HEK293 (cell line): ENCODE results near the gene PDE4B.
"Not testable (repeated sequence)": the region's sequence is repeated elsewhere in the genome, so short reads cannot be mapped to it uniquely, and the experiment has no call there.

Experiments
- CTCF ChIA-PET: fragments of 350-600 bp; formaldehyde crosslinking; extraction: SDS; loops from one replicate; lab custom pipeline; 2021; ENCODE audit warnings: antibody characterized with exemption; lab: Yijun Ruan, JAX
- POLR2A ChIA-PET: fragments of 300-600 bp; formaldehyde crosslinking; extraction: SDS; loops from one replicate; lab custom pipeline; 2020; ENCODE audit warnings: antibody characterized with exemption, inconsistent platforms; lab: Yijun Ruan, JAX
- H3K27ac ChIP-seq: fragments of 200-500 bp; sonication (Bioruptor generic); 2 replicates; pipeline ENCODE4 v1.5.1; 2014; ENCODE audit warnings: low read depth, low read length, control low read depth, inconsistent platforms; ENCODE audit errors: extremely low read depth
- H3K36me3 ChIP-seq, 2 experiments: fragments of 200-500 bp in 1 of 2; sonication (Bioruptor generic) in 1 of 2; 1 replicate in 1 of 2; 2 replicates in 1 of 2; pipeline ENCODE4 v1.5.1; 2014 to 2017; ENCODE audit warnings: inconsistent platforms in 2 of 2, low read length in 2 of 2; ENCODE audit not compliant: control insufficient read depth in 2 of 2, insufficient read depth in 1 of 2
- H3K4me1 ChIP-seq: fragments of 200-500 bp; sonication (Bioruptor generic); 2 replicates; pipeline ENCODE4 v1.5.1; 2014; ENCODE audit warnings: mild to moderate bottlenecking, low read length, inconsistent platforms; ENCODE audit not compliant: control insufficient read depth, insufficient read depth
- H3K4me3 ChIP-seq: 2 replicates; pipeline ENCODE4 v1.5.1; 2011; ENCODE audit warnings: low read depth, mild to moderate bottlenecking, control low read depth, low read length, moderate library complexity
- H3K9me3 ChIP-seq: fragments of 200-500 bp; sonication (Bioruptor generic); 2 replicates; pipeline ENCODE4 v1.5.1; 2014; ENCODE audit warnings: low read depth, low read length, inconsistent platforms; ENCODE audit not compliant: control insufficient read depth, insufficient read depth
- BCL6B ChIP-seq: fragments of 450-650 bp; formaldehyde crosslinking; IDR thresholded peaks from 2 replicates; pipeline ENCODE4 v1.5.1; 2017; ENCODE audit warnings: missing biosample characterization, missing genetic modification characterization
- EGR2 ChIP-seq: fragments of 450-650 bp; formaldehyde crosslinking; IDR thresholded peaks from 2 replicates; pipeline ENCODE4 v1.5.1; 2016; ENCODE audit warnings: low read depth, missing biosample characterization, missing genetic modification characterization
- GLI4 ChIP-seq: fragments of 450-650 bp; formaldehyde crosslinking; IDR thresholded peaks from 2 replicates; pipeline ENCODE4 v1.5.1; 2016; ENCODE audit warnings: missing biosample characterization, missing genetic modification characterization
- GLIS1 ChIP-seq: fragments of 450-650 bp; formaldehyde crosslinking; IDR thresholded peaks from 2 replicates; pipeline ENCODE4 v1.5.1; 2016; ENCODE audit warnings: missing biosample characterization, missing genetic modification characterization
- MEIS1 ChIP-seq: sonication (generic); formaldehyde crosslinking; IDR thresholded peaks from 2 replicates; pipeline ENCODE4 v1.8.1; 2022; ENCODE audit warnings: missing genetic modification reagents, mild to moderate bottlenecking, borderline replicate concordance
- PRDM6 ChIP-seq: fragments of 450-650 bp; formaldehyde crosslinking; IDR thresholded peaks from 2 replicates; pipeline ENCODE4 v1.5.1; 2017; ENCODE audit warnings: missing biosample characterization, missing genetic modification characterization
- SALL2 ChIP-seq: fragments of 450-650 bp; formaldehyde crosslinking; IDR thresholded peaks from 2 replicates; pipeline ENCODE4 v1.5.0; 2017; ENCODE audit warnings: missing biosample characterization, mild to moderate bottlenecking, missing genetic modification characterization, borderline replicate concordance
- ZFHX2 ChIP-seq: fragments of 450-650 bp; formaldehyde crosslinking; conservative IDR thresholded peaks from 2 replicates; pipeline ENCODE4 v1.5.1; 2016; ENCODE audit warnings: missing biosample characterization, missing genetic modification characterization
- ZNF184 ChIP-seq: fragments of 450-650 bp; IDR thresholded peaks from 2 replicates; pipeline ENCODE4 v1.5.1; 2018; ENCODE audit warnings: missing biosample characterization, mild to moderate bottlenecking, missing genetic modification characterization
- ZNF266 ChIP-seq: fragments of 450-650 bp; formaldehyde crosslinking; IDR thresholded peaks from 2 replicates; pipeline ENCODE4 v1.5.1; 2016; ENCODE audit warnings: missing biosample characterization, missing genetic modification characterization, low read depth
- ZNF366 ChIP-seq: fragments of 450-650 bp; formaldehyde crosslinking; conservative IDR thresholded peaks from 2 replicates; pipeline ENCODE4 v1.5.1; 2016; ENCODE audit warnings: missing biosample characterization, missing genetic modification characterization
- ZNF394 ChIP-seq: fragments of 450-650 bp; formaldehyde crosslinking; IDR thresholded peaks from 2 replicates; pipeline ENCODE4 v1.5.1; 2016; ENCODE audit warnings: missing biosample characterization, missing genetic modification characterization, mild to moderate bottlenecking, moderate library complexity, borderline replicate concordance
- ZNF518A ChIP-seq: fragments of 450-650 bp; formaldehyde crosslinking; conservative IDR thresholded peaks from 2 replicates; pipeline ENCODE4 v1.5.1; 2016; ENCODE audit warnings: low read depth, missing biosample characterization, missing genetic modification characterization
- ZNF521 ChIP-seq: fragments of 450-650 bp; formaldehyde crosslinking; IDR thresholded peaks from 2 replicates; pipeline ENCODE4 v1.5.1; 2017; ENCODE audit warnings: missing biosample characterization, mild to moderate bottlenecking, missing genetic modification characterization
- ZNF558 ChIP-seq: fragments of 450-650 bp; formaldehyde crosslinking; IDR thresholded peaks from 2 replicates; pipeline ENCODE4 v1.5.1; 2016; ENCODE audit warnings: missing biosample characterization, missing genetic modification characterization
- ZNF660 ChIP-seq: fragments of 450-650 bp; IDR thresholded peaks from 2 replicates; pipeline ENCODE4 v1.5.1; 2018; ENCODE audit warnings: missing biosample characterization, mild to moderate bottlenecking, missing genetic modification characterization
- ZNF747 ChIP-seq: fragments of 450-650 bp; formaldehyde crosslinking; IDR thresholded peaks from 2 replicates; pipeline ENCODE4 v1.5.1; 2016; ENCODE audit warnings: missing biosample characterization, missing genetic modification characterization
- ZNF768 ChIP-seq: fragments of 450-650 bp; formaldehyde crosslinking; IDR thresholded peaks from 2 replicates; pipeline ENCODE4 v1.5.1; 2018; ENCODE audit warnings: missing biosample characterization, mild to moderate bottlenecking, missing genetic modification characterization

The PDE4B gene

GRCh38 chr1:66003690-66004089, 211.0 kb downstream of the PDE4B start:
- Histone ChIP-seq H3K9me3 (no peaks in the 10 kb centered on the region), H3K4me1 (no peaks in the 10 kb centered on the region), H3K4me3 (no peak overlapping the region), H3K36me3 (no peaks in the 10 kb centered on the region), H3K27ac (no peak overlapping the region)
- CTCF ChIA-PET, result no interaction called here
- TF ChIP-seq ZNF266 (tag by site-specific recombination) (no peak), ZNF521 (tag by site-specific recombination) (no peak), SALL2 (tag by site-specific recombination) (no peak), ZNF518A (tag by site-specific recombination) (no peak)
- POLR2A ChIA-PET, result no interaction called here

- POLR2A ChIA-PET, result not testable (repeated sequence)
- TF ChIP-seq EGR2 (tag by site-specific recombination) (peak; percentile 65), GLIS1 (tag by site-specific recombination) (peak; percentile 24; the same call in 1 of the 2 replicates), ZFHX2 (tag by site-specific recombination) (peak; percentile 46)
- CTCF ChIA-PET, result interaction anchor here (0.7 kb wide), 1 partner anchor 235 kb away, joined by 4 read pairs; no protein-coding TSS in a partner anchor
Observed at GRCh38 chr1:66006534-66006933, 213.8 kb downstream of the PDE4B start.

GRCh38 chr1:66012106-66012784, 219.6 kb downstream of the PDE4B start:
- ChIA-PET CTCF (no interaction called here), POLR2A (no interaction called here)
- Histone ChIP-seq H3K4me1 (no peaks in the 10 kb centered on the region), H3K27ac (no peak overlapping the region), H3K4me3 (no peak overlapping the region), H3K36me3 (no peaks in the 10 kb centered on the region), H3K9me3 (no peaks in the 10 kb centered on the region)
- 0 out of 2 replicates have a peak, but pooled peaks have one; percentile 7 for TF ChIP-seq PRDM6
- TF ChIP-seq MEIS1 (CRISPR knock-in tag), result no peak

More at GRCh38 chr1:66006534-66006933, 213.8 kb downstream of the PDE4B start:
- H3K4me3 ChIP-seq, H3K27ac ChIP-seq, H3K9me3 ChIP-seq, H3K4me1 ChIP-seq, H3K36me3 ChIP-seq: not testable (repeated sequence)

GRCh38 chr1:66013371-66013770, 220.7 kb downstream of the PDE4B start:
- ChIA-PET POLR2A (no interaction called here), CTCF (no interaction called here)
- Histone ChIP-seq H3K9me3 (no peaks in the 10 kb centered on the region), H3K4me3 (no peak overlapping the region), H3K27ac (no peak overlapping the region), H3K4me1 (no peaks in the 10 kb centered on the region), H3K36me3 (no peaks in the 10 kb centered on the region)
- TF ChIP-seq ZNF366 (tag by site-specific recombination), result no peak
- no peak for TF ChIP-seq GLI4
- TF ChIP-seq ZNF558 (tag by site-specific recombination), result no peak
- TF ChIP-seq ZNF768 (tag by site-specific recombination), result no peak
- no peak for TF ChIP-seq ZNF184 (tag by site-specific recombination)
- no peak for TF ChIP-seq ZNF394 (tag by site-specific recombination)
- no peak for TF ChIP-seq ZNF660 (tag by site-specific recombination)
- no peak for TF ChIP-seq ZNF747 (tag by site-specific recombination)
- TF ChIP-seq BCL6B, result no peak
